Ishikawa (cell line): ENCODE measurements around the gene COL4A4.

ENCODE experiments used
- CEBPB ChIP-seq: IDR thresholded peaks from 2 replicates; pipeline ENCODE4 v1.6.1; 2012
- CREB1 ChIP-seq: IDR thresholded peaks from 2 replicates; pipeline ENCODE4 v1.6.1; 2012; ENCODE audit warnings: low read depth
- EGR1 ChIP-seq: IDR thresholded peaks from 2 replicates; pipeline ENCODE4 v1.6.1; 2012
- EP300 ChIP-seq: IDR thresholded peaks from 2 replicates; pipeline ENCODE4 v1.6.1; 2012; ENCODE audit warnings: borderline replicate concordance
- FOXM1 ChIP-seq: IDR thresholded peaks from 2 replicates; pipeline ENCODE4 v1.6.1; 2012; ENCODE audit warnings: low read depth, borderline replicate concordance
- MAX ChIP-seq: IDR thresholded peaks from 2 replicates; pipeline ENCODE4 v1.6.1; 2012
- NFIC ChIP-seq: IDR thresholded peaks from 2 replicates; pipeline ENCODE4 v1.6.1; 2012
- RAD21 ChIP-seq: IDR thresholded peaks from 2 replicates; pipeline ENCODE4 v1.6.1; 2012; ENCODE audit warnings: low read depth
- TAF1 ChIP-seq: IDR thresholded peaks from 2 replicates; pipeline ENCODE4 v1.6.1; 2012; ENCODE audit warnings: low read depth, mild to moderate bottlenecking
- TCF12 ChIP-seq: IDR thresholded peaks from 2 replicates; pipeline ENCODE4 v1.6.1; 2012; ENCODE audit warnings: low read depth
- TEAD4 ChIP-seq: IDR thresholded peaks from 2 replicates; pipeline ENCODE4 v1.6.1; 2012
- YY1 ChIP-seq: IDR thresholded peaks from 2 replicates; pipeline ENCODE4 v1.6.1; 2012; ENCODE audit warnings: low read depth
- ZBTB7A ChIP-seq: IDR thresholded peaks from 2 replicates; pipeline ENCODE4 v1.6.1; 2012; ENCODE audit warnings: low read depth
- TF ChIP-seq, protein P1 (sequence below): IDR thresholded peaks from 2 replicates; pipeline ENCODE4 v1.6.1; 2012
- TF ChIP-seq, protein P2 (sequence below): IDR thresholded peaks from 2 replicates; pipeline ENCODE4 v1.6.1; 2012; ENCODE audit warnings: low read depth, mild to moderate bottlenecking

The COL4A4 gene

DNA sequence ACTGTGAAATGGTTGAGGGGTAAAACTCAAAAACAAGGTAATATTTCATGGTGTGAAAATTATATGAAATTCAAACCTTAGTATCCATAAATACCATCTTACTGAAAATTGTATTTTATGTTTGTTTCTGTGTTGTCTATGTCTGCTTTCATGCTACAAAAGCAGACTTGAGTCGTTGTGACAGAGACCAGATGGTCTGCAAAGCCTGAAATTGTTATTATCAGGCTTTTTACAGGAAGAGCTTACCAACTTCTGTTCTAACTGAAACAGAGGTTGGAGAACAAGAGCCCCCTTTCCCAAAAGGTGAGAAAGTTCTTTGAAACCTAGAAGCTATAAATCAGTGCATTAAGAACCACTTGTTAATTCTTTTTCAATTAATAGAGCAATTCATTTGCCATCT, 110.0 kb downstream of the COL4A4 start:
- TF ChIP-seq ZBTB7A (no peak), FOXM1 (no peak), RAD21 (no peak), CREB1 (no peak), MAX (no peak), YY1 (no peak), CEBPB (no peak), TCF12 (no peak), TEAD4 (no peak), EGR1 (no peak), TAF1 (no peak), EP300 (no peak), NFIC (no peak)
- TF ChIP-seq, protein P1, sequence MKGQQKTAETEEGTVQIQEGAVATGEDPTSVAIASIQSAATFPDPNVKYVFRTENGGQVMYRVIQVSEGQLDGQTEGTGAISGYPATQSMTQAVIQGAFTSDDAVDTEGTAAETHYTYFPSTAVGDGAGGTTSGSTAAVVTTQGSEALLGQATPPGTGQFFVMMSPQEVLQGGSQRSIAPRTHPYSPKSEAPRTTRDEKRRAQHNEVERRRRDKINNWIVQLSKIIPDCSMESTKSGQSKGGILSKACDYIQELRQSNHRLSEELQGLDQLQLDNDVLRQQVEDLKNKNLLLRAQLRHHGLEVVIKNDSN, result no peak
- TF ChIP-seq, protein P2, sequence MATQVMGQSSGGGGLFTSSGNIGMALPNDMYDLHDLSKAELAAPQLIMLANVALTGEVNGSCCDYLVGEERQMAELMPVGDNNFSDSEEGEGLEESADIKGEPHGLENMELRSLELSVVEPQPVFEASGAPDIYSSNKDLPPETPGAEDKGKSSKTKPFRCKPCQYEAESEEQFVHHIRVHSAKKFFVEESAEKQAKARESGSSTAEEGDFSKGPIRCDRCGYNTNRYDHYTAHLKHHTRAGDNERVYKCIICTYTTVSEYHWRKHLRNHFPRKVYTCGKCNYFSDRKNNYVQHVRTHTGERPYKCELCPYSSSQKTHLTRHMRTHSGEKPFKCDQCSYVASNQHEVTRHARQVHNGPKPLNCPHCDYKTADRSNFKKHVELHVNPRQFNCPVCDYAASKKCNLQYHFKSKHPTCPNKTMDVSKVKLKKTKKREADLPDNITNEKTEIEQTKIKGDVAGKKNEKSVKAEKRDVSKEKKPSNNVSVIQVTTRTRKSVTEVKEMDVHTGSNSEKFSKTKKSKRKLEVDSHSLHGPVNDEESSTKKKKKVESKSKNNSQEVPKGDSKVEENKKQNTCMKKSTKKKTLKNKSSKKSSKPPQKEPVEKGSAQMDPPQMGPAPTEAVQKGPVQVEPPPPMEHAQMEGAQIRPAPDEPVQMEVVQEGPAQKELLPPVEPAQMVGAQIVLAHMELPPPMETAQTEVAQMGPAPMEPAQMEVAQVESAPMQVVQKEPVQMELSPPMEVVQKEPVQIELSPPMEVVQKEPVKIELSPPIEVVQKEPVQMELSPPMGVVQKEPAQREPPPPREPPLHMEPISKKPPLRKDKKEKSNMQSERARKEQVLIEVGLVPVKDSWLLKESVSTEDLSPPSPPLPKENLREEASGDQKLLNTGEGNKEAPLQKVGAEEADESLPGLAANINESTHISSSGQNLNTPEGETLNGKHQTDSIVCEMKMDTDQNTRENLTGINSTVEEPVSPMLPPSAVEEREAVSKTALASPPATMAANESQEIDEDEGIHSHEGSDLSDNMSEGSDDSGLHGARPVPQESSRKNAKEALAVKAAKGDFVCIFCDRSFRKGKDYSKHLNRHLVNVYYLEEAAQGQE, result no peak

- TF ChIP-seq NFIC, result no peak
- no peak for TF ChIP-seq TCF12
- no peak for TF ChIP-seq ZBTB7A
- TF ChIP-seq CREB1, result no peak
- TF ChIP-seq, protein P1, result no peak
- TF ChIP-seq CEBPB, result no peak
- TF ChIP-seq YY1, result no peak
- TF ChIP-seq EP300, result no peak
- no peak for TF ChIP-seq TEAD4
- no peak for TF ChIP-seq MAX
- TF ChIP-seq FOXM1, result no peak
- no peak for TF ChIP-seq EGR1
- no peak for TF ChIP-seq TAF1
- no peak for TF ChIP-seq RAD21
- TF ChIP-seq, protein P2, result no peak
Observed at GRCh38 chr2:227052879-227053278, 111.1 kb downstream of the COL4A4 start.

- TF ChIP-seq ZBTB7A, result no peak
- TF ChIP-seq FOXM1, result no peak
- TF ChIP-seq, protein P1, result no peak
- no peak for TF ChIP-seq TCF12
- no peak for TF ChIP-seq NFIC
- no peak for TF ChIP-seq CREB1
Observed at GRCh38 chr2:227043981-227044380, 120.0 kb downstream of the COL4A4 start.

GRCh38 chr2:227038550-227039189, 125.3 kb downstream of the COL4A4 start:
- TF ChIP-seq TCF12, result no peak
- TF ChIP-seq RAD21, result no peak
- no peak for TF ChIP-seq CEBPB
- TF ChIP-seq, protein P1, result no peak
- TF ChIP-seq CREB1, result no peak
- no peak for TF ChIP-seq ZBTB7A
- no peak for TF ChIP-seq NFIC

DNA sequence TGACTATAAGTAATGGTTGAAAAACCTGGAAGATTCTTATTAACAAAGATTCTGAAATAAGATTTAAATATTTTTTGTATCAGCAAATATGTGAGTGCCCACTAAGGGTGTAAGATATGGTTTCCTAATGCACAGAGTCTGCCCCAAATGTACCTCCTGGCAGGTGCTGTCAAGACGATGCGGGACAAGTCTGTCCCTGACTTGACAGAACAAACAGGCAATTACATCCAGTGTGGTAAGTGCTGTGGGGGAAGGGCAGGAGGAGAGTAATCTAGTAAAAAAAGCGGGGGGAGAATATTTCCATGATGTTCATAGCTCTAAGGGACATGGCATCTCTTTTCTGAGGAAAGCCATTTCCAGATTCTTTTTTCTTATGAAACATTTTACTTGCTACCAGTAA, 127.5 kb downstream of the COL4A4 start:
- TF ChIP-seq TCF12, result no peak
- no peak for TF ChIP-seq EGR1
- TF ChIP-seq TAF1, result no peak
- no peak for TF ChIP-seq EP300
- no peak for TF ChIP-seq MAX
- TF ChIP-seq FOXM1, result no peak
- no peak for TF ChIP-seq TEAD4
- no peak for TF ChIP-seq YY1
- TF ChIP-seq, protein P1, result no peak
- TF ChIP-seq RAD21, result no peak
- no peak for TF ChIP-seq CEBPB
- TF ChIP-seq CREB1, result no peak
- no peak for TF ChIP-seq NFIC
- TF ChIP-seq, protein P2, result no peak
- TF ChIP-seq ZBTB7A, result no peak
